ENCODE results near the gene ODAM.

GRCh38 chr4:70179811-70180210, 15.7 kb upstream of the ODAM start:
- TF ChIP-seq CTCF (IDR thresholded peaks at IDR 0.05; ENCODE audit: low read depth, low read length) (no peak), EZH2phosphoT487 (IDR thresholded peaks at IDR 0.05; ENCODE audit: low read depth) (no peak)
